DMS 273 treated with DMSO at 0.1 percent for 48 hours (cell line): ENCODE results near the gene TBCA.
"Not testable (repeated sequence)": the region's sequence is repeated elsewhere in the genome, so short reads cannot be mapped to it uniquely, and the experiment has no call there.

Experiments used
- DNase-seq: peaks from one replicate; lab custom pipeline; 2025; lab: John Stamatoyannopoulos, UW

TBCA gene

DNA sequence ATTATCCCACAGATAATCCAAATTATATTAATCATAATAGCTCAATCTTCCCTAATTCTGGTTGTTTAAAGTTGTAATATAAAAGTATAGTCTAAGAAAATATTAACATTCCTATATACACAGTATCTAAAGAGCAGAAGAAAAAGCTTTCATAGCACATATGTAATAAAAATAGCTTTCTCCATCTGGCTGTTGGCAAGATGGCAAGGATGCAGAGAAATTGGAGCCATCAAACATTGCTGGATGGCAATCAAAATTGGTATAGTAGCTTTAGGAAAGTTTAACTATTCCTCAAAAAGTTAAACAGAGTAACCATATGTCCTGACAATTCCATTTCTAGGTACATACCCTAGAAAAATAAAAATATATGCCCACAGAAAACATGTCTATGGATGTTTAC, 66.8 kb downstream of the TBCA start:
- DNase-seq = no peak

GRCh38 chr5:77707791-77708190, 68.3 kb downstream of the TBCA start:
- no peak for DNase-seq

DNA sequence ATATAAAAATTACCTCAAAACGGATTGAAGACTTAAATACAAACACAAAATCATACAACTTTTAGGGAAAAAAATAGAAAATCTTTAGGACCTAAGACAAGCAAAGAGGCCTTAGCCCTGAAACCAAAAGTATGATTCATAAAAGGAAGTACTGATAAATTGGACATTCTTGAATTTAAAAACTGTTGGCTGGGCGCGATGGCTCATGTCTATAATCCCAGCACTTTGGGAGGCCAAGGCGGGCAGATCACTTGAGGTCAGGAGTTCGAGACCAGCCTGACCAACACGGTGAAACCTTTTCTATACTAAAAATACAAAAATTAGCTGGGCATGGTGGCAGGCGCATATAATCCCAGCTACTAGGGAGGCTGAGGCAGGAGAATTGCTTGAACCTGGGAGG, 76.6 kb downstream of the TBCA start:
- DNase-seq = not testable (repeated sequence)

GRCh38 chr5:77698920-77699319, 77.2 kb downstream of the TBCA start:
- no peak for DNase-seq

GRCh38 chr5:77697692-77698091, 78.4 kb downstream of the TBCA start:
- DNase-seq = no peak

- no peak for DNase-seq
Observed at GRCh38 chr5:77696120-77696519, 80.0 kb downstream of the TBCA start.

DNA sequence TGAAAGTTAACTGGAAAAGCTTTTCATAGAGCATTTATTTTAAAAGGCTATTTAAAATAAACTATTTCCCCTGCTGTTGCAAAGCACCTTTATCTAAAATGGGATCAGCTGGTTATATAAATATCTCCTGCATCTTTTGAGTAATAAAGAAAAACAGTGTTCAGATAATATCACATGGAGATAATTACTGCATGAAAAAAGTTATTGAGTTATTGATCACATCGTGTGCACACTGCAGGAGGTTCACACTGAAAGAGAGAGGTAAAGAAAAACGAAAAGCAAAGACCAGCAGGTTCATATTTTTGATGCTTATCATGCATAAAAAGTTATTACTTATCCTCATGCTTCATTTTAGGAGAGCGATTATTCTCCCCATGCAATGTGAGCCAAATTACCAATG, 82.2 kb downstream of the TBCA start:
- DNase-seq = no peak

- no peak for DNase-seq
Observed at GRCh38 chr5:77683171-77683732, 92.9 kb downstream of the TBCA start.

- no peak for DNase-seq
Observed at GRCh38 chr5:77670526-77670925, 105.6 kb downstream of the TBCA start.

DNA sequence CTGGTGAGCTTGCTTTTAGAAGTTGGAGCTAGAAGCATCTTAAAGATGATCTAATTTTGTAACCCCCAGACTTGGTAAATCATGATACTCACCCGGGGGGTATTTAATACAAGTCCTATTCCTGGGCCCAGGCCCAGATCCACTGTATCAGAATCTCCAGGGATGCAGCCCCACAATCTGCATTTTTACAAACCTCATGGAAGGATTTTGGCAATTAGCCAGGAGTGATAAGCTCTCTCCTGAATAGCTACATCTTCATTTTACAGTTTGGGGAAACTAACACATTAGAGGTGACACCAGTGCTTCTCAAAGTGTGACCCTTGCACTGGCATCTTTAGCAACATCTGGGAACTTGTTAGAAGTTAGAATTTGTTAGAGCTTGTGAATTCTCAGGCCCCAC, 106.5 kb downstream of the TBCA start:
- no peak for DNase-seq

DNA sequence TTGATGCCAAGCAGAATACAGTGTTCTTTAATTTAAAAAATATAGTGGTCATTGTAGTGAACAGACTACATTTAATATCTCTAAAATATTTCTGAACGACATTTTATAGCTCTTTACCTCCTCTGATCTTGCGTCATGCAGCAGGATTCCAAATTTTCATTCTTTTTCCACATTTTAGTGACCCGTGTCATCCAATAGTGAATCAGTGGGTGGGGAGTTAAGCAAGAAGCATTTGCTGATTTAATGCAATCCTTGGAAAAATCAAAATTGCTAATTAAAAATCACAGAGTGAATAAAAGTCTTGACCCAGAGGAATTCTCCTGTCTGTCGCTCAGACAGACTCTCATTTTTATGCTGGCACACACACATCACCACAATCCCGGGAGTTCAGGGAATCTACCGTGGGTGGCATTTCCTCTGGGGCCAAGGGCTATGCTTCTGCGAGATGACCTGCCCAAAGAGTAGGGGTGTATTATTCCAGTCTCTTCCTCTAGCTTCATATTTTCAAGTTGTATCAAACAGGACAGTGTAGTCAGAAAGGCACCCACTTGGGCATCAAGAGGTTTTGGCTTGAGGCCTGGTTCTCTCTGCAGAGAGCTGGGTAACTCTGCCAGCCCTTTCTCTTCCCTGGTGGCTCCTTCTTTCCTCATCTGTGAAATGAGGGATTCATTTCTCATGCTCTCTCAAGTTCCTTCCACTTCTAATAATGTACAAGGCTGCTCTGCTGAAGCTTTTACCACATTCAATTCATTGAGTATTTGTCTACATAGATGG, 112.9 kb downstream of the TBCA start:
- no peak for DNase-seq

- DNase-seq = no peak
Observed at GRCh38 chr5:77662635-77663034, 113.5 kb downstream of the TBCA start.

DNA sequence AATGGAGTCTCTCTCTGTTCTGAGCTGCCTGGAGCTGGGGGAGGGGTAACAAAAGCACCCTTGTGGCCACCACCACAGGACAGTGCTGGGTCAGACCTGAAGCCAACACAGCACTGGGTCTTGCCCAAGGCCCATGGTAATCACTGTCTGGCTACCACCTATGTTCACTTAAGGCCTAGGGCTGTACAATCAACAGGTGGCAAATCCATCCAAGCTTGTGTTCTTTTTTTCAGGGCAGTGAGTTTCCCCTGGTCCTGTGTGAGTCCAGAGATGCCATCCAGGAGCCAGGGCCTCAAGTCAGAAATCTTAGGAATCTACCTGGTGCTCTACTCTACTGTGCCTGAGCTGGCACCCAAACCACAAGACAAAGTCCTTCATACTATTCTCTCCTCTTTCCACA, 117.5 kb downstream of the TBCA start:
- no peak for DNase-seq

DNA sequence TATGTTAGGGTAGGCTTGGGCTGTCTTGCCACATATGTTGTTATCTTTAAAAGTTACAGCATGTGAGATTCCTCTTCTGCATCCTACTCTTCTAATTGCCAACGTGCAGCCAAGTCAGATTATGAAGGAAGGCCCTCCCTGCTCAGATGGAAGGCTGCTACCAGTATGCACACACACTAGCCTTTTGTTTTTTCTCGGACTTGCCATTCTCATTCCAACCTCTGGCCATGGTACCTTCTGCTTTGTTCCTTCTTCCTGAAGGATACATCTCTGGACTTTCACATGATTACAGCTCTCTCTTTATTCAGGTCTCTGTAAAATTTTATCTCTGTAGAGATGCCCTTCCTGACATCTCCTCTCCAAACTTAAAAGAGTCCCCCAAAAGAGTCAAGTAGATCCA, 124.8 kb downstream of the TBCA start:
- DNase-seq = no peak

- DNase-seq = no peak
Observed at GRCh38 chr5:77650686-77651085, 125.5 kb downstream of the TBCA start.

DNA sequence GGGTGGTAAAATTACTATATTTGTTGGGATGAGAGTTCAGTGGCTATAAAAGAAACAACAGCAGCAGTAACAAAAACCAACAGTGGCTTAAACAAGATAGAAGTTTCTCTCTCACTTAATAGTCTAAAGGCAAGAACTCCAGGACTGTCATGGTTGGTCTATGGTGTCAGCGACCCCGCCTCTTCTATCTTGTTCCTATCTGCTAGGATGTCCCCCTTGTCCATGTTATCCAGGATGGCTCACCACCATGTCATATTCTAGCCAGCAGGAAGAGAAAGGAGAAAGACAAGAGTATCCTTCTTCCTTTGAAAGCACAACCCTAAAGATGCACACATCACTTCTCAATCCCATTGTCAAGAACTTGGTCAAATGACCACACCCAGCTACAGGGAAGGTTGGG, 126.4 kb downstream of the TBCA start:
- no peak for DNase-seq

GRCh38 chr5:77645995-77646639, 130.0 kb downstream of the TBCA start:
- DNase-seq = no peak

- no peak for DNase-seq
Observed at GRCh38 chr5:77645158-77645994, 130.8 kb downstream of the TBCA start.

- no peak for DNase-seq
Observed at GRCh38 chr5:77644371-77645157, 131.6 kb downstream of the TBCA start.

GRCh38 chr5:77643654-77644370, 132.3 kb downstream of the TBCA start:
- DNase-seq = no peak
